Measurements from ENCODE around the gene PTX4. TPM values are rescaled to one million over a fixed set of nuclear protein-coding genes. Genes with fewer than 3 reads are reported as not detected.

PTX4 gene
- total RNA-seq, 1 donor from 2014 or later, result not detected

- no peak for DNase-seq (ENCODE audit: low read depth)
- no peak overlapping the region for H3K4me3 ChIP-seq (ENCODE audit: low read depth, low read length)
- no peak for TF ChIP-seq CTCF (conservative IDR thresholded peaks at IDR 0.05; ENCODE audit: low read depth, low read length)
Measured at GRCh38 chr16:1458336-1458976, 30.3 kb downstream of the PTX4 start.

- TF ChIP-seq CTCF (conservative IDR thresholded peaks at IDR 0.05; ENCODE audit: low read depth, low read length), result no peak
- H3K4me3 ChIP-seq (ENCODE audit: low read depth, low read length), result no peak overlapping the region
- DNase-seq (ENCODE audit: low read depth), result no peak
Measured at GRCh38 chr16:1457489-1458245, 31.1 kb downstream of the PTX4 start.

GRCh38 chr16:1456951-1457350 lies 31.8 kb downstream of the PTX4 start:
- no peak for DNase-seq (ENCODE audit: low read depth)
- TF ChIP-seq CTCF (conservative IDR thresholded peaks at IDR 0.05; ENCODE audit: low read depth, low read length), result no peak

GRCh38 chr16:1455190-1456171 lies 33.3 kb downstream of the PTX4 start:
- H3K4me3 ChIP-seq (ENCODE audit: low read depth, low read length), result no peak overlapping the region
- TF ChIP-seq CTCF (conservative IDR thresholded peaks at IDR 0.05; ENCODE audit: low read depth, low read length), result no peak
- DNase-seq (ENCODE audit: low read depth), result no peak

More at GRCh38 chr16:1456951-1457350, 31.8 kb downstream of the PTX4 start:
- H3K4me3 ChIP-seq (ENCODE audit: low read depth, low read length), result no peak overlapping the region

GRCh38 chr16:1454561-1454960 lies 34.2 kb downstream of the PTX4 start:
- DNase-seq (ENCODE audit: low read depth), result no peak
- H3K4me3 ChIP-seq (ENCODE audit: low read depth, low read length), result no peak overlapping the region
- no peak for TF ChIP-seq CTCF (conservative IDR thresholded peaks at IDR 0.05; ENCODE audit: low read depth, low read length)

GRCh38 chr16:1453316-1453715 lies 35.4 kb downstream of the PTX4 start:
- H3K4me3 ChIP-seq (ENCODE audit: low read depth, low read length), result no peak overlapping the region
- no peak for TF ChIP-seq CTCF (conservative IDR thresholded peaks at IDR 0.05; ENCODE audit: low read depth, low read length)
- no peak for DNase-seq (ENCODE audit: low read depth)

Measured in epithelial cell of proximal tubule (primary cell).